ENCODE measurements around the gene FGFR1OP2. TPM values are rescaled to one million over a fixed set of nuclear protein-coding genes. Genes with fewer than 3 reads are reported as not detected.
"Not testable (repeated sequence)": the region's sequence is repeated elsewhere in the genome, so short reads cannot be mapped to it uniquely, and the experiment has no call there.

Gene FGFR1OP2
- 100 to 1,000 TPM in 2 of 5 donors, 10 to 100 TPM in 3; 58.8 to 105 (median 87.2) TPM for polyA plus RNA-seq (ENCODE audit: insufficient read depth in 1 of 5, insufficient read length in 5 of 5, low replicate concordance in 1 of 5)
- long read RNA-seq, donor 1, transcript FGFR1OP2-201 (7 exons, 2,924 nt): minor isoform, 6 of 33 reads
- long read RNA-seq, donor 1, transcript FGFR1OP2-206 (5 exons, 956 nt): minor isoform, 6 of 33 reads
- long read RNA-seq, donor 1, transcript FGFR1OP2-204 (2 exons, 2,945 nt): major isoform, 8 of 33 reads
- long read RNA-seq, donor 1, transcript FGFR1OP2-203 (4 exons, 865 nt): major isoform, 8 of 33 reads
- long read RNA-seq, donor 1, partial matches to known transcripts: 0 of 33 reads
- long read RNA-seq, donor 1, other reads (novel, unspliced or antisense): 0 of 33 reads
- long read RNA-seq, donor 2, partial matches to known transcripts: 0 of 13 reads
- long read RNA-seq, donor 2, other reads (novel, unspliced or antisense): 0 of 13 reads
- long read RNA-seq, donor 3, transcript FGFR1OP2-206 (5 exons, 956 nt): minor isoform, 5 of 22 reads
- long read RNA-seq, donor 3, transcript FGFR1OP2-202 (6 exons, 2,790 nt): minor isoform, 5 of 22 reads
- long read RNA-seq, donor 3, transcript FGFR1OP2-204 (2 exons, 2,945 nt): major isoform, 6 of 22 reads
- long read RNA-seq, donor 3, partial matches to known transcripts: 0 of 22 reads
- long read RNA-seq, donor 3, other reads (novel, unspliced or antisense): 0 of 22 reads
- long read RNA-seq, donor 4, transcript FGFR1OP2-203 (4 exons, 865 nt): major isoform, 5 of 18 reads
- long read RNA-seq, donor 4, partial matches to known transcripts: 0 of 18 reads
- long read RNA-seq, donor 4, other reads (novel, unspliced or antisense): 0 of 18 reads
- long read RNA-seq, donor 5, transcript FGFR1OP2-206 (5 exons, 956 nt): minor isoform, 8 of 37 reads
- long read RNA-seq, donor 5, transcript FGFR1OP2-201 (7 exons, 2,924 nt): major isoform, 10 of 37 reads
- long read RNA-seq, donor 5, transcript FGFR1OP2-203 (4 exons, 865 nt): minor isoform, 8 of 37 reads
- long read RNA-seq, donor 5, transcript FGFR1OP2-202 (6 exons, 2,790 nt): minor isoform, 9 of 37 reads
- long read RNA-seq, donor 5, partial matches to known transcripts: 0 of 37 reads
- long read RNA-seq, donor 5, other reads (novel, unspliced or antisense): 0 of 37 reads
- long read RNA-seq, donor 6, transcript FGFR1OP2-202 (6 exons, 2,790 nt): major isoform, 13 of 31 reads
- long read RNA-seq, donor 6, transcript FGFR1OP2-203 (4 exons, 865 nt): minor isoform, 5 of 31 reads
- long read RNA-seq, donor 6, transcript FGFR1OP2-201 (7 exons, 2,924 nt): minor isoform, 6 of 31 reads
- long read RNA-seq, donor 6, transcript FGFR1OP2-206 (5 exons, 956 nt): minor isoform, 5 of 31 reads
- long read RNA-seq, donor 6, partial matches to known transcripts: 0 of 31 reads
- long read RNA-seq, donor 6, other reads (novel, unspliced or antisense): 0 of 31 reads
- long read RNA-seq, donor 7, transcript FGFR1OP2-203 (4 exons, 865 nt): minor isoform, 5 of 29 reads
- long read RNA-seq, donor 7, transcript FGFR1OP2-202 (6 exons, 2,790 nt): major isoform, 12 of 29 reads
- long read RNA-seq, donor 7, partial matches to known transcripts: 0 of 29 reads
- long read RNA-seq, donor 7, other reads (novel, unspliced or antisense): 0 of 29 reads
- long read RNA-seq, donor 8, partial matches to known transcripts: 0 of 10 reads
- long read RNA-seq, donor 8, other reads (novel, unspliced or antisense): 0 of 10 reads

- peak; percentile 99 for DNase-seq
These were observed at the start of gene FGFR1OP2, which contains the start of gene INTS13 for GRCh38 chr12:26937863-26938700. TSS of gene FGFR1OP2 (plus strand) at chr12:26938470. CDS start at chr12:26954159, 15,689 bp downstream. TSS of gene INTS13 (minus strand) at chr12:26937981. CDS start at chr12:26936803, 1,178 bp downstream.

- DNase-seq: no peak
These were observed 47.5 kb upstream of the FGFR1OP2 start for GRCh38 chr12:26890784-26891183.

- DNase-seq: no peak
These were observed 46.6 kb upstream of the FGFR1OP2 start for GRCh38 chr12:26891704-26892103.

GRCh38 chr12:26895672-26896071 is 42.6 kb upstream of the FGFR1OP2 start:
- no peak for DNase-seq

GRCh38 chr12:26896913-26897312 is 41.4 kb upstream of the FGFR1OP2 start:
- DNase-seq: no peak

- not testable (repeated sequence) for DNase-seq
These were observed 34.9 kb upstream of the FGFR1OP2 start for GRCh38 chr12:26903396-26903795.

GRCh38 chr12:26906024-26906423 is 32.2 kb upstream of the FGFR1OP2 start:
- no peak for DNase-seq

GRCh38 chr12:26906704-26907103 is 31.6 kb upstream of the FGFR1OP2 start:
- no peak for DNase-seq

GRCh38 chr12:26918321-26919215 is 19.7 kb upstream of the FGFR1OP2 start:
- no peak for DNase-seq

GRCh38 chr12:26919216-26919555 is 19.1 kb upstream of the FGFR1OP2 start:
- no peak for DNase-seq

GRCh38 chr12:26921886-26922285 is 16.4 kb upstream of the FGFR1OP2 start:
- no peak for DNase-seq

- DNase-seq: no peak
These were observed 9.6 kb upstream of the FGFR1OP2 start for GRCh38 chr12:26928661-26929060.

- DNase-seq: no peak
These were observed 8.7 kb upstream of the FGFR1OP2 start for GRCh38 chr12:26929590-26929989.

- DNase-seq: no peak
These were observed 2.5 kb upstream of the FGFR1OP2 start for GRCh38 chr12:26935636-26936378.

GRCh38 chr12:26936559-26937442 is 1.5 kb upstream of the FGFR1OP2 start:
- DNase-seq: no peak

- peak in 1 of 2 donors; percentile 23 for DNase-seq
These were observed 817 bp upstream of the FGFR1OP2 start for GRCh38 chr12:26937443-26937862.

- DNase-seq: no peak
These were observed 412 bp downstream of the FGFR1OP2 start for GRCh38 chr12:26938701-26939062.
